H9 (cell line): ENCODE data around the gene KRTAP5-7. TPM values are rescaled to one million over a fixed set of nuclear protein-coding genes. Genes with fewer than 3 reads are reported as not detected.

Source experiments
- DNase-seq: peaks from one replicate; pipeline ENCODE4 v3.0.0-alpha.2; 2017
- H2AFZ ChIP-seq: one replicate; pipeline ENCODE4 v1.6.1; 2013; ENCODE audit warnings: mild to moderate bottlenecking, low read length, control low read depth, moderate library complexity
- H2AK5ac ChIP-seq: 2 replicates; pipeline ENCODE4 v1.6.1; 2013; ENCODE audit warnings: low read length, control low read depth, mixed read lengths; ENCODE audit not compliant: insufficient read length
- H2BK120ac ChIP-seq: one replicate; pipeline ENCODE4 v1.6.1; 2013; ENCODE audit warnings: low read depth, mild to moderate bottlenecking, low read length, control low read depth, inconsistent platforms; ENCODE audit not compliant: poor library complexity, severe bottlenecking
- H2BK12ac ChIP-seq: 2 replicates; pipeline ENCODE4 v1.6.1; 2013; ENCODE audit warnings: low read length, control low read depth, mixed read lengths, low read depth; ENCODE audit not compliant: insufficient read length
- H2BK15ac ChIP-seq: 2 replicates; pipeline ENCODE4 v1.6.1; 2013; ENCODE audit warnings: low read depth, low read length, control low read depth
- H2BK20ac ChIP-seq: one replicate; pipeline ENCODE4 v1.6.1; 2013; ENCODE audit warnings: low read depth, mild to moderate bottlenecking, low read length, control low read depth, inconsistent platforms; ENCODE audit not compliant: poor library complexity, severe bottlenecking
- H2BK5ac ChIP-seq: 2 replicates; pipeline ENCODE4 v1.6.1; 2013; ENCODE audit warnings: low read length, control low read depth, mixed read lengths; ENCODE audit not compliant: insufficient read length
- H3K14ac ChIP-seq: 2 replicates; pipeline ENCODE4 v1.6.1; 2013; ENCODE audit warnings: low read length, control low read depth; ENCODE audit not compliant: insufficient read depth
- H3K18ac ChIP-seq: 2 replicates; pipeline ENCODE4 v1.6.1; 2013; ENCODE audit warnings: low read depth, mild to moderate bottlenecking, mixed read lengths, low read length, control low read depth; ENCODE audit not compliant: insufficient read length
- H3K23ac ChIP-seq: 2 replicates; pipeline ENCODE4 v1.6.1; 2013; ENCODE audit warnings: low read length, control low read depth, mixed read lengths, low read depth; ENCODE audit not compliant: insufficient read length
- H3K23me2 ChIP-seq: 2 replicates; pipeline ENCODE4 v1.6.1; 2013; ENCODE audit warnings: low read depth, mild to moderate bottlenecking, mixed read lengths, low read length, control low read depth; ENCODE audit not compliant: insufficient read length, poor library complexity, severe bottlenecking
- H3K27ac ChIP-seq: 2 replicates; pipeline ENCODE4 v1.5.1; 2013; ENCODE audit warnings: low read length, control low read depth, mixed read lengths, low read depth; ENCODE audit not compliant: insufficient read length
- H3K27me3 ChIP-seq: 2 replicates; pipeline ENCODE4 v1.6.1; 2013; ENCODE audit warnings: low read length, control low read depth, inconsistent platforms; ENCODE audit not compliant: insufficient read depth
- H3K4ac ChIP-seq: 2 replicates; pipeline ENCODE4 v1.6.1; 2013; ENCODE audit warnings: low read depth, mild to moderate bottlenecking, control low read depth, inconsistent platforms, low read length, moderate library complexity
- H3K4me1 ChIP-seq: 2 replicates; pipeline ENCODE4 v1.6.1; 2013; ENCODE audit warnings: low read length, control low read depth, inconsistent platforms; ENCODE audit not compliant: insufficient read depth
- H3K4me2 ChIP-seq: 2 replicates; pipeline ENCODE4 v1.6.1; 2013; ENCODE audit warnings: low read length, control low read depth, mixed read lengths; ENCODE audit not compliant: insufficient read length, insufficient read depth
- H3K56ac ChIP-seq: 2 replicates; pipeline ENCODE4 v1.6.1; 2013; ENCODE audit warnings: low read depth, mild to moderate bottlenecking, mixed read lengths, low read length, control low read depth; ENCODE audit not compliant: insufficient read length
- H3K79me1 ChIP-seq: 2 replicates; pipeline ENCODE4 v1.6.1; 2013; ENCODE audit warnings: low read depth, mild to moderate bottlenecking, moderate library complexity, low read length, control low read depth, inconsistent platforms; ENCODE audit not compliant: insufficient read depth, poor library complexity, severe bottlenecking
- H3K79me2 ChIP-seq: 2 replicates; pipeline ENCODE4 v1.6.1; 2013; ENCODE audit warnings: low read length, control low read depth, inconsistent platforms; ENCODE audit not compliant: insufficient read depth
- H3K9ac ChIP-seq: 2 replicates; pipeline ENCODE4 v1.6.1; 2013; ENCODE audit warnings: low read length, control low read depth, mixed read lengths; ENCODE audit not compliant: insufficient read length; ENCODE audit errors: extremely low read depth
- H3K9me3 ChIP-seq: one replicate; pipeline ENCODE4 v1.6.1; 2013; ENCODE audit warnings: low read depth, low read length, inconsistent platforms; ENCODE audit not compliant: control insufficient read depth
- H3T11ph ChIP-seq: one replicate; pipeline ENCODE4 v1.6.1; 2013; ENCODE audit warnings: mild to moderate bottlenecking, low read length, control low read depth, inconsistent platforms
- H4K20me1 ChIP-seq: one replicate; pipeline ENCODE4 v1.6.1; 2013; ENCODE audit not compliant: control insufficient read depth, insufficient read length, insufficient read depth
- H4K5ac ChIP-seq: 2 replicates; pipeline ENCODE4 v1.6.1; 2013; ENCODE audit warnings: low read depth, mild to moderate bottlenecking, mixed read lengths, low read length, control low read depth; ENCODE audit not compliant: insufficient read length
- H4K8ac ChIP-seq: replicated peaks from 2 replicates; pipeline ENCODE4 v1.6.1; 2013; ENCODE audit warnings: low read length, control low read depth, mixed read lengths, low read depth; ENCODE audit not compliant: insufficient read length
- H4K91ac ChIP-seq: 2 replicates; pipeline ENCODE4 v1.6.1; 2013; ENCODE audit warnings: low read depth, mild to moderate bottlenecking, moderate library complexity, mixed read lengths, low read length, control low read depth; ENCODE audit not compliant: insufficient read length
- H3K27ac Mint-ChIP-seq, 3 experiments: 2 replicates in 2 of 3; 3 replicates in 1 of 3; pipeline ENCODE4 v1.8.0; 2020 to 2021; ENCODE audit warnings: mixed read lengths in 3 of 3, mild to moderate bottlenecking in 1 of 3, moderate library complexity in 1 of 3
- H3K27me3 Mint-ChIP-seq: 2 replicates; pipeline ENCODE4 v1.8.0; 2021; ENCODE audit warnings: low read depth, mild to moderate bottlenecking, moderate library complexity, mixed read lengths
- H3K36me3 Mint-ChIP-seq, 3 experiments: 2 replicates in 2 of 3; 3 replicates in 1 of 3; pipeline ENCODE4 v1.8.0; 2020 to 2021; ENCODE audit warnings: low read depth in 3 of 3, mixed read lengths in 3 of 3; ENCODE audit not compliant: insufficient read depth in 1 of 3
- H3K4me1 Mint-ChIP-seq, 2 experiments: 2 replicates each; pipeline ENCODE4 v1.8.0; 2020; ENCODE audit warnings: mixed read lengths in 2 of 2
- H3K4me3 Mint-ChIP-seq, 2 experiments: 2 replicates in 1 of 2; 3 replicates in 1 of 2; pipeline ENCODE4 v1.8.0; 2020 to 2021; ENCODE audit warnings: mild to moderate bottlenecking in 2 of 2, mixed read lengths in 2 of 2, moderate library complexity in 1 of 2
- H3K9me3 Mint-ChIP-seq, 2 experiments: 2 replicates in 1 of 2; 3 replicates in 1 of 2; pipeline ENCODE4 v1.8.0; 2020; ENCODE audit warnings: mild to moderate bottlenecking in 2 of 2, mixed read lengths in 2 of 2, moderate library complexity in 1 of 2
- CTCF ChIP-seq: fragments of 200-600 bp; sonication (generic); conservative IDR thresholded peaks from 3 replicates; pipeline ENCODE4 v1.8.0; 2021; ENCODE audit warnings: antibody characterized with exemption, mild to moderate bottlenecking
- WGBS: extraction: QIAGEN DNeasy Blood & Tissue Kit; methylation state at CpG from one replicate; pipeline ENCODE4 v1.1.7; 2013; ENCODE audit warnings: missing lambda C conversion rate, low lambda C conversion rate, mixed read lengths; ENCODE audit not compliant: insufficient read length; ENCODE audit errors: extremely low coverage; 5-methylcytosine and 5-hydroxymethylcytosine counted together
- total RNA-seq: library from RNA; stranded (reverse); gene quantifications from 2 replicates; pipeline ENCODE4 v1.2.1, GENCODE V29; 2021

KRTAP5-7 gene
- total RNA-seq, 1 experiment from 2014 or later = not detected

DNA sequence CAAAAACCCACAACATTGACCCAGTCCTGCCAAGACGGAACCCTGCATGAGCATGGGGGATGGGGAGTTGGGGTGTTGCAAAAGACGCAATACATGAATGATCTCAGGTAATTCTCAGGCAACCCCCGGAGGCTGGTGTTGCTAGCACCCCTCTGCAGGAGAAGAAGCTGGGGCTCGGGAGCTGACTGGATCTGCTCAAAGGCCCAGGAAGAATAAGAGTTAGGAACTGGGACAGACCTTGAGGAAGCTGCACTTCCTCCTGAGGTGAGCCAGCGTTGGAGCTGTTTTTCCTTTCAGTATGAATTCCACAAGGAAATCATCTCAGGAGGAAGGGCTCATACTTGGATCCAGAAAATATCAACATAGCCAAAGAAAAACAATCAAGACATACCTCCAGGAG is 21.1 kb downstream of the KRTAP5-7 start, which contains the start of gene KRTAP5-9:
TSS of gene KRTAP5-9 (plus strand) at position 301 of the 400 bp plus-strand sequence. CDS start 238 bp downstream, outside the sequence.
- no peak within 1 kb of the TSS for H4K91ac ChIP-seq
- H3K23ac ChIP-seq = no peak within 1 kb of the TSS
- no peaks in the 10 kb centered on the region for H3K79me1 ChIP-seq
- Mint-ChIP-seq H3K27ac (no peak within 1 kb of the TSS), H3K36me3 (peaks cover 0 to 13% (median 6%) of the 10 kb centered on the region in 3 experiments; a peak in 6 of 7 replicates), H3K4me3 (no peak within 1 kb of the TSS), H3K4me1 (peaks cover 30 to 33% of the 10 kb centered on the region in 2 experiments), H3K9me3 (peaks cover 8 to 10% of the 10 kb centered on the region in 2 experiments; a peak in 4 of 5 replicates), H3K27me3 (peaks cover 50% of the 10 kb centered on the region)
- no peak for DNase-seq
- no peak within 1 kb of the TSS for H4K5ac ChIP-seq
- WGBS = no CpG with 5 or more reads among the region's 5 CpGs
- TF ChIP-seq CTCF = no peak
- no peak within 1 kb of the TSS for H3K18ac ChIP-seq
- no peaks in the 10 kb centered on the region for H3K27me3 ChIP-seq
- H2AK5ac ChIP-seq = no peak within 1 kb of the TSS
- H3K9ac ChIP-seq = no peak within 1 kb of the TSS
- no peaks in the 10 kb centered on the region for H3K9me3 ChIP-seq
- H3T11ph ChIP-seq = no peak within 1 kb of the TSS
- H2BK120ac ChIP-seq = no peak within 1 kb of the TSS
- H3K4me2 ChIP-seq = no peak within 1 kb of the TSS
- no peaks in the 10 kb centered on the region for H3K4me1 ChIP-seq
- no peak within 1 kb of the TSS for H3K27ac ChIP-seq
- no peak within 1 kb of the TSS for H2BK5ac ChIP-seq
- no peaks in the 10 kb centered on the region for H3K79me2 ChIP-seq
- H2BK20ac ChIP-seq = no peak within 1 kb of the TSS
- H2BK15ac ChIP-seq = no peak within 1 kb of the TSS
- H3K4ac ChIP-seq = no peak within 1 kb of the TSS
- no peak within 1 kb of the TSS for H4K8ac ChIP-seq
- no peak within 1 kb of the TSS for H3K56ac ChIP-seq
- H4K20me1 ChIP-seq = no peaks in the 10 kb centered on the region
- no peaks in the 10 kb centered on the region for H3K23me2 ChIP-seq
- no peak within 1 kb of the TSS for H2BK12ac ChIP-seq
- H3K14ac ChIP-seq = no peak within 1 kb of the TSS; the same call in 1 of the 2 replicates
- no peak within 1 kb of the TSS for H2AFZ ChIP-seq
